ENCODE measurements around the gene MMP20. TPM values are rescaled to one million over a fixed set of nuclear protein-coding genes. Genes with fewer than 3 reads are reported as not detected.

Gene MMP20
- total and polyA plus RNA-seq, 2 experiments from 2014 or later = not detected

- H3F3A ChIP-seq (replicated peaks; ENCODE audit: low read depth) = no peaks in the 10 kb centered on the region
- H3K36me3 ChIP-seq (ENCODE audit: insufficient read depth) = no peaks in the 10 kb centered on the region
- H3K27me3 ChIP-seq (ENCODE audit: insufficient read depth) = no peaks in the 10 kb centered on the region
- Mint-ChIP-seq H3K36me3 (ENCODE audit: low read depth) (no peaks in the 10 kb centered on the region), H3K4me3 (no peak overlapping the region), H3K27me3 (ENCODE audit: insufficient read depth, low read depth, poor library complexity) (peaks cover 2% of the 10 kb centered on the region), H3K4me1 (peaks cover 12% of the 10 kb centered on the region), H3K9me3 (peaks cover 3% of the 10 kb centered on the region; the same call in 1 of the 3 replicates), H3K27ac (no peak overlapping the region)
- H3K4me3 ChIP-seq = no peak overlapping the region
- H3K79me2 ChIP-seq (replicated peaks; ENCODE audit: insufficient read depth) = no peaks in the 10 kb centered on the region
- ATAC-seq (no peak), DNase-seq (ENCODE audit: low spot score) (no peak)
- no peak overlapping the region for H3K27ac ChIP-seq (ENCODE audit: low read depth)
- H2AFZ ChIP-seq = no peak overlapping the region
- H3K4me1 ChIP-seq (ENCODE audit: insufficient read depth) = no peaks in the 10 kb centered on the region
- TF ChIP-seq EZH2 (IDR thresholded peaks at IDR 0.05; ENCODE audit: low read depth, unreplicated experiment) = no peak
- no peak for TF ChIP-seq ZNF462 (CRISPR knock-in tag; IDR thresholded peaks at IDR 0.05)
- TF ChIP-seq STAT1 (IDR thresholded peaks at IDR 0.05; ENCODE audit: unreplicated experiment) = no peak
- TF ChIP-seq REST (IDR thresholded peaks at IDR 0.05; ENCODE audit: unreplicated experiment) = no peak
- TF ChIP-seq JUNB (IDR thresholded peaks at IDR 0.05; ENCODE audit: unreplicated experiment) = no peak
- no peak for TF ChIP-seq ZNF114 (CRISPR knock-in tag; IDR thresholded peaks at IDR 0.05)
- TF ChIP-seq NANOG (IDR thresholded peaks at IDR 0.05; ENCODE audit: borderline replicate concordance) = no peak
- TF ChIP-seq CREB1 (CRISPR knock-in tag; IDR thresholded peaks at IDR 0.05; ENCODE audit: low read depth) = no peak
- TF ChIP-seq EZH2phosphoT487 (IDR thresholded peaks at IDR 0.05; ENCODE audit: unreplicated experiment) = no peak
- no peak for TF ChIP-seq ZNF331 (CRISPR knock-in tag; IDR thresholded peaks at IDR 0.05; ENCODE audit: low read depth)
- no peak for TF ChIP-seq ETS1 (IDR thresholded peaks at IDR 0.05)
- no peak for TF ChIP-seq POLR2AphosphoS5 (IDR thresholded peaks at IDR 0.05; ENCODE audit: low read depth)
- TF ChIP-seq CTCF (conservative IDR thresholded peaks at IDR 0.05; ENCODE audit: low read depth in 2 of 2) = no peak
- 0 out of 2 replicates have a peak, but pooled peaks cover 5% of the 10 kb centered on the region for H3K9me2 ChIP-seq (ENCODE audit: insufficient read depth)
- H3K4me2 ChIP-seq = no peak overlapping the region
- no peaks in the 10 kb centered on the region for H4K20me1 ChIP-seq (replicated peaks; ENCODE audit: insufficient read depth)
Observed at GRCh38 chr11:102603091-102603490, 22.0 kb downstream of the MMP20 start.
